PC-3 (cell line): ENCODE results near the gene MARCHF11. TPM values are rescaled to one million over a fixed set of nuclear protein-coding genes. Genes with fewer than 3 reads are reported as not detected.

Experiments
- ATAC-seq: fragments of 200-7000 bp; cut with Tn5 transposase; 2 replicates; pipeline ENCODE4 v1.9.1; 2020; ENCODE audit warnings: mild to moderate bottlenecking, moderate library complexity
- BruUV-seq: library from RNA; stranded (reverse); fragments of 400-500 nt; replicated peaks from 2 replicates; lab custom pipeline; 2021; lab: Mats Ljungman, UMichigan
- CTCF ChIA-PET: fragments of 300-600 bp; sonication (Branson Sonifier 250); formaldehyde crosslinking; loops from one replicate; lab custom pipeline; 2022; ENCODE audit warnings: antibody characterized with exemption; lab: Charles Lee
- POLR2A ChIA-PET: fragments of 300-600 bp; sonication (Branson Sonifier 250); formaldehyde crosslinking; loops from one replicate; lab custom pipeline; 2022; ENCODE audit warnings: antibody characterized with exemption; ENCODE audit not compliant: unreplicated experiment; lab: Charles Lee
- DNase-seq: peaks from one replicate; pipeline ENCODE4 v3.0.0-alpha.2; 2015
- H2AFZ ChIP-seq: fragments of 300-600 bp; sonication (generic); 2 replicates; pipeline ENCODE4 v1.6.0; 2016; ENCODE audit warnings: antibody characterized with exemption, low read length
- H3F3A ChIP-seq: fragments of 300-600 bp; sonication (generic); one replicate; pipeline ENCODE4 v1.6.0; 2017; ENCODE audit warnings: antibody characterized with exemption, low read length, control low read depth, mild to moderate bottlenecking; ENCODE audit not compliant: unreplicated experiment
- H3K27ac ChIP-seq: fragments of 300-600 bp; sonication (generic); 2 replicates; pipeline ENCODE4 v1.5.1; 2016; ENCODE audit warnings: mild to moderate bottlenecking, low read length
- H3K27me3 ChIP-seq: fragments of 300-600 bp; sonication (generic); 2 replicates; pipeline ENCODE4 v1.6.1; 2016; ENCODE audit warnings: low read length, mixed read lengths
- H3K36me3 ChIP-seq: fragments of 300-600 bp; sonication (generic); 2 replicates; pipeline ENCODE4 v1.6.1; 2016; ENCODE audit warnings: low read depth, mixed run types, low read length, mixed read lengths
- H3K4me1 ChIP-seq: fragments of 300-600 bp; sonication (generic); 2 replicates; pipeline ENCODE4 v1.5.1; 2016; ENCODE audit warnings: low read length; ENCODE audit not compliant: insufficient read depth
- H3K4me2 ChIP-seq: fragments of 300-600 bp; sonication (generic); 2 replicates; pipeline ENCODE4 v1.6.0; 2016; ENCODE audit warnings: low read length
- H3K4me3 ChIP-seq: fragments of 300-600 bp; sonication (generic); 2 replicates; pipeline ENCODE4 v1.5.1; 2016; ENCODE audit warnings: mild to moderate bottlenecking, low read length, mixed read lengths
- H3K79me2 ChIP-seq: fragments of 300-600 bp; sonication (generic); 2 replicates; pipeline ENCODE4 v1.6.1; 2017; ENCODE audit warnings: low read length, mixed read lengths
- H3K9ac ChIP-seq: fragments of 300-600 bp; sonication (generic); 2 replicates; pipeline ENCODE4 v1.6.0; 2016; ENCODE audit warnings: mild to moderate bottlenecking, low read length
- H3K9me2 ChIP-seq: fragments of 300-600 bp; sonication (generic); replicated peaks from 2 replicates; pipeline ENCODE4 v1.6.1; 2016; ENCODE audit warnings: mixed run types, low read length, mixed read lengths
- H3K9me3 ChIP-seq: fragments of 300-600 bp; sonication (generic); 2 replicates; pipeline ENCODE4 v1.6.1; 2016; ENCODE audit warnings: low read length, mixed read lengths
- H4K20me1 ChIP-seq: fragments of 300-600 bp; sonication (generic); 2 replicates; pipeline ENCODE4 v1.6.1; 2016; ENCODE audit warnings: low read length, mixed read lengths
- CTCF ChIP-seq: fragments of 300-600 bp; sonication (generic); conservative IDR thresholded peaks from 2 replicates; pipeline ENCODE4 v1.5.1; 2017; ENCODE audit warnings: antibody characterized with exemption, low read depth, mild to moderate bottlenecking, low read length
- EZH2 ChIP-seq: fragments of 300-600 bp; sonication (generic); IDR thresholded peaks from one replicate; pipeline ENCODE4 v1.6.1; 2017; ENCODE audit warnings: antibody characterized with exemption, mild to moderate bottlenecking, low read length; ENCODE audit not compliant: unreplicated experiment
- EZH2phosphoT487 ChIP-seq: fragments of 300-600 bp; sonication (generic); IDR thresholded peaks from 2 replicates; pipeline ENCODE4 v1.6.1; 2018; ENCODE audit warnings: mild to moderate bottlenecking, antibody characterized with exemption, low read length, borderline replicate concordance
- intact Hi-C: fragments of 100-400 bp; cut with micrococcal nuclease; formaldehyde crosslinking; loops from 2 replicates; pipeline ENCODE4 v1.9.0; 2023
- total RNA-seq: library from RNA; depleted of rRNA; stranded (reverse); fragments of >200 nt; gene quantifications from 2 replicates; pipeline ENCODE4 v1.2.3, GENCODE V29; 2014

Gene MARCHF11
- total RNA-seq, 1 experiment from 2014 or later = not detected

GRCh38 chr5:16180789-16181082, 1.1 kb upstream of the MARCHF11 start:
- no peak for TF ChIP-seq EZH2phosphoT487
- TF ChIP-seq EZH2 = no peak
- TF ChIP-seq CTCF = no peak
- BruUV-seq = no TSS peak
- Histone ChIP-seq H3K9ac (no peak overlapping the region), H3K36me3 (no peaks in the 10 kb centered on the region), H3K9me3 (no peaks in the 10 kb centered on the region), H3K27me3 (peaks cover 43% of the 10 kb centered on the region), H4K20me1 (no peaks in the 10 kb centered on the region), H3F3A (no peaks in the 10 kb centered on the region), H3K4me3 (no peak overlapping the region), H3K27ac (no peak overlapping the region), H3K4me1 (no peaks in the 10 kb centered on the region), H3K9me2 (no peaks in the 10 kb centered on the region), H3K4me2 (no peak overlapping the region), H2AFZ (no peak overlapping the region), H3K79me2 (no peaks in the 10 kb centered on the region)
- DNase-seq = no peak
- no peak for ATAC-seq
- intact Hi-C loops = no loop called here
- POLR2A ChIA-PET = no interaction called here
- CTCF ChIA-PET = no interaction called here

- Histone ChIP-seq H3K4me2 (no peak overlapping the region), H3K27me3 (peaks cover 43% of the 10 kb centered on the region), H3K4me1 (no peaks in the 10 kb centered on the region), H3K9me2 (no peaks in the 10 kb centered on the region), H3K79me2 (no peaks in the 10 kb centered on the region), H3K9ac (no peak overlapping the region), H3K36me3 (no peaks in the 10 kb centered on the region), H3K4me3 (no peak overlapping the region), H3F3A (no peaks in the 10 kb centered on the region), H3K27ac (no peak overlapping the region), H4K20me1 (no peaks in the 10 kb centered on the region), H2AFZ (no peak overlapping the region), H3K9me3 (no peaks in the 10 kb centered on the region)
- BruUV-seq = no TSS peak
- no peak for DNase-seq
- intact Hi-C loops = no loop called here
- ChIA-PET POLR2A (no interaction called here), CTCF (no interaction called here)
- no peak for ATAC-seq
- TF ChIP-seq EZH2 (no peak), CTCF (no peak), EZH2phosphoT487 (no peak; the same call in 1 of the 2 replicates)
These were observed 571 bp upstream of the MARCHF11 start for GRCh38 chr5:16179936-16180788.

GRCh38 chr5:16178745-16179372, 732 bp downstream of the MARCHF11 start:
- no peak overlapping the region for H3K9ac ChIP-seq
- peak; percentile 40; the same call in 1 of the 2 replicates for ATAC-seq
- H3F3A ChIP-seq = no peaks in the 10 kb centered on the region
- H3K79me2 ChIP-seq = no peaks in the 10 kb centered on the region
- no peak overlapping the region for H2AFZ ChIP-seq
- no peaks in the 10 kb centered on the region for H3K4me1 ChIP-seq
- H3K27me3 ChIP-seq = peaks cover 43% of the 10 kb centered on the region
- no peaks in the 10 kb centered on the region for H3K9me2 ChIP-seq
- intact Hi-C loops = no loop called here
- no peak overlapping the region for H3K27ac ChIP-seq
- no peak for TF ChIP-seq CTCF
- no peak for TF ChIP-seq EZH2
- no peak for TF ChIP-seq EZH2phosphoT487
- peak; percentile 50 for DNase-seq
- no peak overlapping the region for H3K4me2 ChIP-seq
- ChIA-PET POLR2A (no interaction called here), CTCF (no interaction called here)
- no TSS peak for BruUV-seq
- H3K4me3 ChIP-seq = no peak overlapping the region
- H3K36me3 ChIP-seq = no peaks in the 10 kb centered on the region
- H4K20me1 ChIP-seq = no peaks in the 10 kb centered on the region
- no peaks in the 10 kb centered on the region for H3K9me3 ChIP-seq
